ENCODE results near the gene SUSD3. TPM values are rescaled to one million over a fixed set of nuclear protein-coding genes. Genes with fewer than 3 reads are reported as not detected.
A peak's percentile ranks its signal among the peaks of the same experiment; 100 is the strongest.

The SUSD3 gene
- total and polyA plus RNA-seq, 2 of the 8 experiments (the other 6 are each of a cell fraction or from before 2014, with no cell fraction given): 5.5 to 35.4 TPM

DNA sequence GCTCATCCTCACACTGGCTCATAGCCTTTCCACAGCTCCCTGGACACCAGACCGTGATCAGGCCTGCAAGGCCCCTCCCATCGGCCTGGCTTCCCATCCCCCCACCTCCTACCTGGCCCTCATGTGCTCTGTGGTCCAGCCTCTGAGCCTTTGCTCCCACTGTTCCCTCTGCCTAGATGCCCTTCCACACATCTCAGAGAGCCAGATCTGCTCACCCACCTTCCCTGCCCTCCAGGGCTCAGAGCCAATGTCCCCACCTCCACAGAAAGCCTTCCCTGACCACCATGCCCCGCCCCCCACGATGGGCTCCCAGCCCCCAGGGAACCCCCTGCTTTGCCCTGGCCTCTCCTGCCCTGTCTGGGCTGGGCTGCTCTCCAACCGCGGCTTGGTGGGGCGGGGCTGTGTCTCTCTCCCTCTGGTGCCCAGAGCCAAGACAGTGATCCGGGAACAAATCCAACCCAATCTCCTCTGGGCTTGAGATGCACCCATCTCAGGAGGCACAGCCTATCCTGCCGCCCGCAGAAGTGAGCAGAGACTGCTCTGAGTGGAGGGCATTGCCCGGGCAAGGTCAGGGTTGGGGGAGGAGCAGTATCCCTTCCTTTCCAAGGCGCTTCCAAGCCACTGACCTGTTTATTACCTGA is 73.9 kb downstream of the SUSD3 start:
- 67% methylated on average over 11 of the region's 12 CpGs; no CpG with 5 or more reads in 1 of the 2 experiments for WGBS, 2 experiments (ENCODE audit: extremely low coverage in 1 of 2, insufficient coverage in 1 of 2, insufficient read length in 1 of 2, insufficient replicate concordance in 2 of 2, low coverage in 1 of 2, low lambda C conversion rate in 2 of 2, missing lambda C conversion rate in 1 of 2)
- peak overlapping the region; percentile 18; the same call in 1 of the 2 replicates for H2BK5ac ChIP-seq (ENCODE audit: low read depth, low read length)
- peak overlapping the region in 3 of 4 experiments; percentile 71 to 86 (median 73); a peak in 3 of 8 replicates for H3K4me3 ChIP-seq (ENCODE audit: extremely low read depth in 1 of 4, insufficient read depth in 2 of 4, low read depth in 3 of 4, low read length in 4 of 4)
- no peak overlapping the region for H2AFZ ChIP-seq (ENCODE audit: low read length)
- no peaks in the 10 kb centered on the region for H3K9me3 ChIP-seq (ENCODE audit: insufficient read depth in 2 of 2, low read depth in 1 of 2, low read length in 1 of 2)
- no peak overlapping the region for H2BK120ac ChIP-seq (replicated peaks; ENCODE audit: low read depth, low read length)
- H4K8ac ChIP-seq (ENCODE audit: extremely low read depth, insufficient read depth, low read length): no peak overlapping the region; the same call in 1 of the 2 replicates
- H3K9ac ChIP-seq (replicated peaks in 1 of 4; ENCODE audit: extremely low read depth in 1 of 4, low read depth in 3 of 4, low read length in 3 of 4): no peak overlapping the region
- peak overlapping the region; percentile 44 for H3K4ac ChIP-seq (replicated peaks; ENCODE audit: insufficient read length, low read depth, low read length)
- no peak for TF ChIP-seq E2F6 (IDR thresholded peaks at IDR 0.05)
- peak; percentile 65 for TF ChIP-seq KDM1A (IDR thresholded peaks at IDR 0.05; ENCODE audit: borderline replicate concordance, low read length)
- 0 out of 2 replicates have a peak, but pooled peaks have one; percentile 30 for TF ChIP-seq MAX (IDR thresholded peaks at IDR 0.05)
- H2BK12ac ChIP-seq (ENCODE audit: low read depth, low read length): 0 out of 2 replicates have a peak overlapping the region, but pooled peaks have one; percentile 77
- H3K18ac ChIP-seq (ENCODE audit: extremely low read depth, low read length): peak overlapping the region; percentile 75; the same call in 1 of the 2 replicates
- peak overlapping the region; percentile 81; the same call in 1 of the 2 replicates for H2BK15ac ChIP-seq (ENCODE audit: low read length)
- H3K27me3 ChIP-seq (replicated peaks in 1 of 4; ENCODE audit: control insufficient read depth in 3 of 4, extremely low read depth in 1 of 4, insufficient read depth in 3 of 4, low read length in 3 of 4): peaks cover 0 to 13% (median 10%) of the 10 kb centered on the region in 4 experiments; a peak in 5 of 7 replicates
- H3K27ac ChIP-seq (ENCODE audit: low read depth, low read length): no peak overlapping the region
- no peak overlapping the region for H3K23ac ChIP-seq (ENCODE audit: insufficient read length)
- H3K23me2 ChIP-seq (ENCODE audit: low read depth, low read length): peaks cover 16% of the 10 kb centered on the region; the same call in 1 of the 2 replicates
- ChIA-PET POLR2A (ENCODE audit: partially characterized antibody) (interaction anchor here (1.4 kb wide), 1 partner anchor 15 kb away, joined by 3 read pairs; no protein-coding TSS in a partner anchor), CTCF (ENCODE audit: partially characterized antibody) (interaction anchor here (0.7 to 2.2 kb wide), 2 partner anchors 15 to 16 kb away, joined by 4 to 6 read pairs; no protein-coding TSS in a partner anchor)
- no peaks in the 10 kb centered on the region for H3K36me3 ChIP-seq (ENCODE audit: control insufficient read depth in 2 of 4, insufficient read depth in 4 of 4, low read length in 3 of 4)
- DNase-seq (ENCODE audit: low read depth in 1 of 2, low spot score in 2 of 2): no peak
- peak overlapping the region; percentile 75; the same call in 1 of the 2 replicates for H2AK5ac ChIP-seq (ENCODE audit: low read depth, low read length)
- no peak for FAIRE-seq
- peaks cover 0 to 11% of the 10 kb centered on the region in 2 experiments; a peak in 1 of 4 replicates for H3K79me2 ChIP-seq (ENCODE audit: control insufficient read depth in 1 of 2, insufficient read depth in 2 of 2, low read length in 2 of 2)
- no peak overlapping the region for H3K14ac ChIP-seq (ENCODE audit: insufficient read length)
- peaks cover 12% of the 10 kb centered on the region; the same call in 1 of the 2 replicates for H3K79me1 ChIP-seq (ENCODE audit: low read depth, low read length)
- peak overlapping the region; percentile 88 to 89 for H3K4me2 ChIP-seq (ENCODE audit: insufficient read depth in 1 of 2, low read depth in 2 of 2, low read length in 2 of 2)
- H3K4me1 ChIP-seq (replicated peaks in 1 of 4; ENCODE audit: control insufficient read depth in 3 of 4, insufficient read depth in 4 of 4, low read length in 3 of 4): peaks cover 0 to 32% (median 20%) of the 10 kb centered on the region in 4 experiments; a peak in 6 of 7 replicates
- H3K56ac ChIP-seq (replicated peaks; ENCODE audit: insufficient read length, low read depth, low read length): peak overlapping the region; percentile 7
- 0 out of 2 replicates have a peak overlapping the region, but pooled peaks have one; percentile 32 for H2BK20ac ChIP-seq (ENCODE audit: low read length)
- H4K5ac ChIP-seq (ENCODE audit: insufficient read length, low read depth, low read length): peak overlapping the region; percentile 2
- peak overlapping the region; percentile 79 for H4K91ac ChIP-seq (replicated peaks; ENCODE audit: insufficient read length, low read length)
- H4K20me1 ChIP-seq (replicated peaks in 1 of 2; ENCODE audit: control insufficient read depth in 1 of 2, insufficient read depth in 2 of 2, low read length in 2 of 2): peaks cover 0 to 12% of the 10 kb centered on the region in 2 experiments

Data from H1 (cell line).